ENCODE measurements around the gene DBF4. TPM values are rescaled to one million over a fixed set of nuclear protein-coding genes. Genes with fewer than 3 reads are reported as not detected.
"Not testable (repeated sequence)": the region's sequence is repeated elsewhere in the genome, so short reads cannot be mapped to it uniquely, and the experiment has no call there.

DBF4 gene
- 10 to 100 TPM in 1 of 2 donors, 1 to 10 TPM in 1; 7.3 to 12.6 TPM for total RNA-seq

- no peaks in the 10 kb centered on the region for H3K27me3 ChIP-seq (replicated peaks; ENCODE audit: insufficient read depth)
- no peaks in the 10 kb centered on the region for H3K36me3 ChIP-seq
- peak within 1 kb of the TSS; percentile 87 for H3K4me3 ChIP-seq
- peaks cover 13 to 28% of the 10 kb centered on the region in 2 donors for H3K4me1 ChIP-seq (ENCODE audit: control insufficient read depth in 1 of 2, low read depth in 2 of 2)
- no peaks in the 10 kb centered on the region for H3K9me3 ChIP-seq
- peak; percentile 87 for ATAC-seq (ENCODE audit: insufficient number of reproducible peaks, low FRiP score, low read depth)
- peak; percentile 81 for DNase-seq (ENCODE audit: low spot score)
- peak within 1 kb of the TSS; percentile 86 to 89 for H3K27ac ChIP-seq
- no peak for TF ChIP-seq CTCF (IDR thresholded peaks at IDR 0.05)
Observed at GRCh38 chr7:87876040-87876868, at the start of gene DBF4, which contains the start of gene SLC25A40. Gene DBF4, plus strand, starts transcription at chr7:87876493. Its CDS starts 240 bp downstream, at chr7:87876733. Gene SLC25A40, minus strand, starts transcription at chr7:87876360. Its CDS starts 17,633 bp downstream, at chr7:87858727.

GRCh38 chr7:87828383-87828782, 47.9 kb upstream of the DBF4 start:
- not testable (repeated sequence) for H3K36me3 ChIP-seq; H3K9me3 ChIP-seq; ATAC-seq (ENCODE audit: insufficient number of reproducible peaks, low FRiP score, low read depth); H3K27me3 ChIP-seq (replicated peaks; ENCODE audit: insufficient read depth); H3K4me1 ChIP-seq (ENCODE audit: control insufficient read depth in 1 of 2, low read depth in 2 of 2); H3K27ac ChIP-seq; DNase-seq (ENCODE audit: low spot score); H3K4me3 ChIP-seq

GRCh38 chr7:87831097-87831496, 45.2 kb upstream of the DBF4 start:
- H3K4me3 ChIP-seq: no peak overlapping the region
- ATAC-seq (ENCODE audit: insufficient number of reproducible peaks, low FRiP score, low read depth) (no peak), DNase-seq (ENCODE audit: low spot score) (no peak)
- H3K27me3 ChIP-seq (replicated peaks; ENCODE audit: insufficient read depth): no peaks in the 10 kb centered on the region
- no peak for TF ChIP-seq CTCF (IDR thresholded peaks at IDR 0.05)
- H3K4me1 ChIP-seq (ENCODE audit: control insufficient read depth in 1 of 2, low read depth in 2 of 2): no peaks in the 10 kb centered on the region
- H3K36me3 ChIP-seq: no peaks in the 10 kb centered on the region
- H3K9me3 ChIP-seq: no peaks in the 10 kb centered on the region
- H3K27ac ChIP-seq: no peak overlapping the region

- Histone ChIP-seq H3K27me3 (replicated peaks; ENCODE audit: insufficient read depth) (no peaks in the 10 kb centered on the region), H3K36me3 (no peaks in the 10 kb centered on the region), H3K9me3 (no peaks in the 10 kb centered on the region), H3K4me3 (no peak overlapping the region), H3K4me1 (ENCODE audit: control insufficient read depth in 1 of 2, low read depth in 2 of 2) (no peaks in the 10 kb centered on the region), H3K27ac (no peak overlapping the region)
- ATAC-seq (ENCODE audit: insufficient number of reproducible peaks, low FRiP score, low read depth) (no peak), DNase-seq (ENCODE audit: low spot score) (no peak)
- TF ChIP-seq CTCF (IDR thresholded peaks at IDR 0.05): no peak
Observed at GRCh38 chr7:87833130-87833529, 43.2 kb upstream of the DBF4 start.

GRCh38 chr7:87837597-87837996, 38.7 kb upstream of the DBF4 start:
- TF ChIP-seq CTCF (IDR thresholded peaks at IDR 0.05): no peak
- no peak for DNase-seq (ENCODE audit: low spot score)
- H3K4me1 ChIP-seq (ENCODE audit: control insufficient read depth in 1 of 2, low read depth in 2 of 2): no peaks in the 10 kb centered on the region
- no peaks in the 10 kb centered on the region for H3K27me3 ChIP-seq (replicated peaks; ENCODE audit: insufficient read depth)
- no peaks in the 10 kb centered on the region for H3K9me3 ChIP-seq
- no peak for ATAC-seq (ENCODE audit: insufficient number of reproducible peaks, low FRiP score, low read depth)
- H3K27ac ChIP-seq: no peak overlapping the region
- no peaks in the 10 kb centered on the region for H3K36me3 ChIP-seq
- no peak overlapping the region for H3K4me3 ChIP-seq

All from thoracic aorta (tissue), 2 donors.